HEK293 (cell line): ENCODE results near the gene PHACTR3.

Experiments used
- CTCF ChIA-PET: fragments of 350-600 bp; formaldehyde crosslinking; extraction: SDS; loops from one replicate; lab custom pipeline; 2021; ENCODE audit warnings: antibody characterized with exemption; lab: Yijun Ruan, JAX
- POLR2A ChIA-PET: fragments of 300-600 bp; formaldehyde crosslinking; extraction: SDS; loops from one replicate; lab custom pipeline; 2020; ENCODE audit warnings: antibody characterized with exemption, inconsistent platforms; lab: Yijun Ruan, JAX
- H3K27ac ChIP-seq: fragments of 200-500 bp; sonication (Bioruptor generic); 2 replicates; pipeline ENCODE4 v1.5.1; 2014; ENCODE audit warnings: low read depth, low read length, control low read depth, inconsistent platforms; ENCODE audit errors: extremely low read depth
- H3K36me3 ChIP-seq, 2 experiments: fragments of 200-500 bp in 1 of 2; sonication (Bioruptor generic) in 1 of 2; 1 replicate in 1 of 2; 2 replicates in 1 of 2; pipeline ENCODE4 v1.5.1; 2014 to 2017; ENCODE audit warnings: inconsistent platforms in 2 of 2, low read length in 2 of 2; ENCODE audit not compliant: control insufficient read depth in 2 of 2, insufficient read depth in 1 of 2
- H3K4me1 ChIP-seq: fragments of 200-500 bp; sonication (Bioruptor generic); 2 replicates; pipeline ENCODE4 v1.5.1; 2014; ENCODE audit warnings: mild to moderate bottlenecking, low read length, inconsistent platforms; ENCODE audit not compliant: control insufficient read depth, insufficient read depth
- H3K4me3 ChIP-seq: 2 replicates; pipeline ENCODE4 v1.5.1; 2011; ENCODE audit warnings: low read depth, mild to moderate bottlenecking, control low read depth, low read length, moderate library complexity
- H3K9me3 ChIP-seq: fragments of 200-500 bp; sonication (Bioruptor generic); 2 replicates; pipeline ENCODE4 v1.5.1; 2014; ENCODE audit warnings: low read depth, low read length, inconsistent platforms; ENCODE audit not compliant: control insufficient read depth, insufficient read depth
- KLF9 ChIP-seq: fragments of 450-650 bp; formaldehyde crosslinking; IDR thresholded peaks from 2 replicates; pipeline ENCODE4 v1.5.1; 2016; ENCODE audit warnings: missing biosample characterization, missing genetic modification characterization, low read depth
- SP3 ChIP-seq: fragments of 450-650 bp; formaldehyde crosslinking; IDR thresholded peaks from 2 replicates; pipeline ENCODE4 v1.5.1; 2016; ENCODE audit warnings: missing biosample characterization, missing genetic modification characterization
- ZFP69B ChIP-seq: fragments of 450-650 bp; formaldehyde crosslinking; IDR thresholded peaks from 2 replicates; pipeline ENCODE4 v1.5.1; 2016; ENCODE audit warnings: missing biosample characterization, missing genetic modification characterization
- ZNF146 ChIP-seq: fragments of 450-650 bp; formaldehyde crosslinking; IDR thresholded peaks from 2 replicates; pipeline ENCODE4 v1.5.1; 2016; ENCODE audit warnings: missing biosample characterization, missing genetic modification characterization
- ZNF266 ChIP-seq: fragments of 450-650 bp; formaldehyde crosslinking; IDR thresholded peaks from 2 replicates; pipeline ENCODE4 v1.5.1; 2016; ENCODE audit warnings: missing biosample characterization, missing genetic modification characterization, low read depth
- ZNF555 ChIP-seq: fragments of 450-650 bp; formaldehyde crosslinking; conservative IDR thresholded peaks from 2 replicates; pipeline ENCODE4 v1.5.1; 2017; ENCODE audit warnings: missing biosample characterization, mild to moderate bottlenecking, missing genetic modification characterization, inconsistent platforms
- ZNF626 ChIP-seq: fragments of 450-650 bp; sonication (Bioruptor Pico); formaldehyde crosslinking; IDR thresholded peaks from 2 replicates; pipeline ENCODE4 v1.5.1; 2018; ENCODE audit warnings: missing biosample characterization, missing genetic modification characterization, inconsistent platforms
- ZNF664 ChIP-seq: fragments of 450-650 bp; formaldehyde crosslinking; IDR thresholded peaks from 2 replicates; pipeline ENCODE4 v1.5.1; 2016; ENCODE audit warnings: missing biosample characterization, missing genetic modification characterization
- ZNF76 ChIP-seq: fragments of 450-650 bp; formaldehyde crosslinking; IDR thresholded peaks from 2 replicates; pipeline ENCODE4; 2016; ENCODE audit warnings: low read depth, missing biosample characterization, missing genetic modification characterization, borderline replicate concordance
- TF ChIP-seq, protein P1 (sequence below): fragments of 450-650 bp; formaldehyde crosslinking; IDR thresholded peaks from 2 replicates; pipeline ENCODE4 v1.5.1; 2016; ENCODE audit warnings: missing biosample characterization, missing genetic modification characterization, borderline replicate concordance
- TF ChIP-seq, protein P2 (sequence below): sonication (generic); formaldehyde crosslinking; IDR thresholded peaks from 2 replicates; pipeline ENCODE4 v1.8.1; 2022; ENCODE audit warnings: mild to moderate bottlenecking, moderate library complexity, missing genetic modification reagents
- TF ChIP-seq, protein P3 (sequence below): fragments of 450-650 bp; formaldehyde crosslinking; IDR thresholded peaks from 2 replicates; pipeline ENCODE4 v1.5.1; 2016; ENCODE audit warnings: missing biosample characterization, missing genetic modification characterization, borderline replicate concordance

Gene PHACTR3

DNA sequence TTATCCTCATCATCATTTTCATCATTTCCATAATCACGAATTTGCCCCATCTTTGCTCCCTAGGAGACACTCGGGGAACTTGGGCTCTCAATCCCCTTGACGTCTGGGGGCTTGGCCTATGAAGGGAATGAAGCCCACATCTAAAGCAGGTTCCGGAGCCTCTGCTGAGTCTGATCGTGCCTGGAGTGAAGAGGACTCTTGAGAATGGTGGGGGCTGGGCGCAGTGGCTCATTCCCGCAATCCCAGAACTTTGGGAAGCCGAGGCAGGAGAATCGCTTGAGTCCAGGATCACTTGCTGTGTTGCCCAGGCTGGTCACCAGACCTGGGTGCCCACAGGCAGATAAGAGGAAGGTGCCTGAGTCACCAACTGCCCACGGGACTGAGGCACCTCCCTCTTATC, 214.6 kb downstream of the PHACTR3 start:
- no peak overlapping the region for H3K27ac ChIP-seq
- no peaks in the 10 kb centered on the region for H3K9me3 ChIP-seq
- ChIA-PET CTCF (interaction anchor here (0.6 kb wide), 1 partner anchor 36 kb away, joined by 5 read pairs; no protein-coding TSS in a partner anchor), POLR2A (interaction anchor here (0.7 kb wide), 1 partner anchor 12 kb away, joined by 5 read pairs; no protein-coding TSS in a partner anchor)
- H3K4me3 ChIP-seq = no peak overlapping the region
- TF ChIP-seq ZNF626 (tag by site-specific recombination) (no peak), SP3 (no peak), ZNF555 (tag by site-specific recombination) (no peak), ZNF76 (no peak), ZFP69B (tag by site-specific recombination) (no peak)
- H3K4me1 ChIP-seq = no peaks in the 10 kb centered on the region; the same call in 1 of the 2 replicates
- H3K36me3 ChIP-seq = no peaks in the 10 kb centered on the region

DNA sequence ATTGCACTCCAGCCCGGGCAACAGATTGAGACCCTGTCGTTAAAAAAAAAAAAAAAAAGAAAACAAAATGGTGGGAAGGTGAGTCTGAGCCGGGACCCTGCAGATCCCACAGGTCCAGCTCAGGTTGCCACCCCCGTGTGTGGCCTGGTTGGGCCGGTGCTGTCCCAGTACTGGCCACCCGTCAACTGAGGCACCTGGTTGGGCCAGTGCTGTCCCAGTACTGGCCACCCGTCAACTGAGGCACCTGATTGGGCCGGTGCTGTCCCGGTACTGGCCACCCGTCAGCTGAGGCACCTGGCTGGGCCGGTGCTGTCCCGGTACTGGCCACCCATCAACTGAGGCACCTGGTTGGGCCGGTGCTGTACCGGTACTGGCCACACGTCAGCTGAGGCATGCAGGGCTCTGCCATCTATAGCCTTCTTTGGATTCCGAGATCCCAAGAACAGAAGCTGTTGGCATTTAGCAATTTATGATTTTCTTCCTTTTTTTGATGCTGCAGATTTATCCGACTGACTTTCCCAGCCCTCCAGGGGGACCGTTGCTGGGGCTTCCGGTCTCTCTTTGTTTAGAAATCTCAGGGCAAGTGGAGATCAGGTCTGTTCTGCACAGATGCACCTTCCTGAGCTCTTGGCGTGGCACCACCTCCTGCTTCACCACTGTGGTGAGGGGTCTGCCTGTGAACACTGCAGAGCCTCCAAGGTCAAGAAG, 215.3 kb downstream of the PHACTR3 start:
- POLR2A ChIA-PET = interaction anchor here (0.7 kb wide), 1 partner anchor 13 kb away, joined by 5 read pairs; no protein-coding TSS in a partner anchor
- TF ChIP-seq, protein P1, sequence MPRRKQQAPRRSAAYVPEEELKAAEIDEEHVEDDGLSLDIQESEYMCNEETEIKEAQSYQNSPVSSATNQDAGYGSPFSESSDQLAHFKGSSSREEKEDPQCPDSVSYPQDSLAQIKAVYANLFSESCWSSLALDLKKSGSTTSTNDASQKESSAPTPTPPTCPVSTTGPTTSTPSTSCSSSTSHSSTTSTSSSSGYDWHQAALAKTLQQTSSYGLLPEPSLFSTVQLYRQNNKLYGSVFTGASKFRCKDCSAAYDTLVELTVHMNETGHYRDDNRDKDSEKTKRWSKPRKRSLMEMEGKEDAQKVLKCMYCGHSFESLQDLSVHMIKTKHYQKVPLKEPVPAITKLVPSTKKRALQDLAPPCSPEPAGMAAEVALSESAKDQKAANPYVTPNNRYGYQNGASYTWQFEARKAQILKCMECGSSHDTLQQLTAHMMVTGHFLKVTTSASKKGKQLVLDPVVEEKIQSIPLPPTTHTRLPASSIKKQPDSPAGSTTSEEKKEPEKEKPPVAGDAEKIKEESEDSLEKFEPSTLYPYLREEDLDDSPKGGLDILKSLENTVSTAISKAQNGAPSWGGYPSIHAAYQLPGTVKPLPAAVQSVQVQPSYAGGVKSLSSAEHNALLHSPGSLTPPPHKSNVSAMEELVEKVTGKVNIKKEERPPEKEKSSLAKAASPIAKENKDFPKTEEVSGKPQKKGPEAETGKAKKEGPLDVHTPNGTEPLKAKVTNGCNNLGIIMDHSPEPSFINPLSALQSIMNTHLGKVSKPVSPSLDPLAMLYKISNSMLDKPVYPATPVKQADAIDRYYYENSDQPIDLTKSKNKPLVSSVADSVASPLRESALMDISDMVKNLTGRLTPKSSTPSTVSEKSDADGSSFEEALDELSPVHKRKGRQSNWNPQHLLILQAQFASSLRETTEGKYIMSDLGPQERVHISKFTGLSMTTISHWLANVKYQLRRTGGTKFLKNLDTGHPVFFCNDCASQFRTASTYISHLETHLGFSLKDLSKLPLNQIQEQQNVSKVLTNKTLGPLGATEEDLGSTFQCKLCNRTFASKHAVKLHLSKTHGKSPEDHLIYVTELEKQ (tag by site-specific recombination) = no peak
- TF ChIP-seq, all 188 proteins: peak for 0
- H3K4me3 ChIP-seq = no peak overlapping the region
- no peaks in the 10 kb centered on the region for H3K9me3 ChIP-seq
- H3K27ac ChIP-seq = no peak overlapping the region
- H3K4me1 ChIP-seq = no peaks in the 10 kb centered on the region; the same call in 1 of the 2 replicates
- no peaks in the 10 kb centered on the region for H3K36me3 ChIP-seq
- CTCF ChIA-PET = interaction anchor here (0.6 to 1.1 kb wide), 2 partner anchors 36 kb away, joined by 3 to 5 read pairs; no protein-coding TSS in a partner anchor

DNA sequence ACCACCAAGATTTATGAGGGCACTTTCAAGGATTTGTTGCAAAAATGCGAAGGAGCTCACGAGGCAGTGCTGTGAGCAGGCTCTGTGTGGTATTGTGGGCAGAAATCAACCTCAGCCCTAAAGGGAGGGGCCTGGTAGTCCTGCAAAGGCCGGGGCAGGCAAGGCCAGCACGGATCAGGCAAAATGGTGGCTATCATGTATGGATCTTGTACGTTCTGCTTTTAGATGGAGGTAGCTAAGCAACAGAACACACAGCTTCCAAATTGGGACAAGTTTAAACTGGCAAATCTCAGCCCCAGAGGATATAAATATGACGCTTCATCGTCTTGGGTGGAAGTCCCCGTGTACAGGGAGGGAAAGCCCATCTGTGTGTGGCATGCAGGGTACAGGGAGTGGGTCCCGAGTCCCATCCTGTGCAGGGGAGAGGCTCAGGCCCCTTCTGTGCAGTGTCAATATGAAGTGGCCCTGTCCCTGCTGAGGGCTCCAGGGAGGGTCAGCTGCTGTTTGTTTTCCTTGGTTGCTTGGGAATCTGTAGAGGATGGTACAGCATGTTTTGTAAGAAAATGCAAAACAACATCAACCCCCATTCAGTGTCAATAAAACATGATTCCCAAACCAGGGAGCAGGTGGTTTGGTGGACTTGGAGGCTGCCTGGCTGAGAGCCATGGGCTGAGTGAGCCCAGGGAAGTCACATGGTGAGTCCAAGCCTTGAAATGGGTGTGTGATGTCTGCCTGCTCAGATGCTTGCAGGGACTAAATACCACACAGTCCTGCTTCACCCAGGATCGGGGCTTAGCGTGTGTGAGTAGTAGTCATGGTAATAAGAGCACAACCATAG, 216.1 kb downstream of the PHACTR3 start:
- Histone ChIP-seq H3K9me3 (no peaks in the 10 kb centered on the region), H3K4me1 (no peaks in the 10 kb centered on the region; the same call in 1 of the 2 replicates)
- CTCF ChIA-PET = interaction anchor here (1.1 kb wide), 1 partner anchor 37 kb away, joined by 3 read pairs; no protein-coding TSS in a partner anchor
- TF ChIP-seq, protein P2, sequence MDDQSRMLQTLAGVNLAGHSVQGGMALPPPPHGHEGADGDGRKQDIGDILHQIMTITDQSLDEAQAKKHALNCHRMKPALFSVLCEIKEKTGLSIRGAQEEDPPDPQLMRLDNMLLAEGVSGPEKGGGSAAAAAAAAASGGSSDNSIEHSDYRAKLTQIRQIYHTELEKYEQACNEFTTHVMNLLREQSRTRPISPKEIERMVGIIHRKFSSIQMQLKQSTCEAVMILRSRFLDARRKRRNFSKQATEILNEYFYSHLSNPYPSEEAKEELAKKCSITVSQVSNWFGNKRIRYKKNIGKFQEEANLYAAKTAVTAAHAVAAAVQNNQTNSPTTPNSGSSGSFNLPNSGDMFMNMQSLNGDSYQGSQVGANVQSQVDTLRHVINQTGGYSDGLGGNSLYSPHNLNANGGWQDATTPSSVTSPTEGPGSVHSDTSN (CRISPR knock-in tag) = no peak
- no peak for TF ChIP-seq ZNF664 (tag by site-specific recombination)
- TF ChIP-seq KLF9 = no peak
- TF ChIP-seq, protein P3, sequence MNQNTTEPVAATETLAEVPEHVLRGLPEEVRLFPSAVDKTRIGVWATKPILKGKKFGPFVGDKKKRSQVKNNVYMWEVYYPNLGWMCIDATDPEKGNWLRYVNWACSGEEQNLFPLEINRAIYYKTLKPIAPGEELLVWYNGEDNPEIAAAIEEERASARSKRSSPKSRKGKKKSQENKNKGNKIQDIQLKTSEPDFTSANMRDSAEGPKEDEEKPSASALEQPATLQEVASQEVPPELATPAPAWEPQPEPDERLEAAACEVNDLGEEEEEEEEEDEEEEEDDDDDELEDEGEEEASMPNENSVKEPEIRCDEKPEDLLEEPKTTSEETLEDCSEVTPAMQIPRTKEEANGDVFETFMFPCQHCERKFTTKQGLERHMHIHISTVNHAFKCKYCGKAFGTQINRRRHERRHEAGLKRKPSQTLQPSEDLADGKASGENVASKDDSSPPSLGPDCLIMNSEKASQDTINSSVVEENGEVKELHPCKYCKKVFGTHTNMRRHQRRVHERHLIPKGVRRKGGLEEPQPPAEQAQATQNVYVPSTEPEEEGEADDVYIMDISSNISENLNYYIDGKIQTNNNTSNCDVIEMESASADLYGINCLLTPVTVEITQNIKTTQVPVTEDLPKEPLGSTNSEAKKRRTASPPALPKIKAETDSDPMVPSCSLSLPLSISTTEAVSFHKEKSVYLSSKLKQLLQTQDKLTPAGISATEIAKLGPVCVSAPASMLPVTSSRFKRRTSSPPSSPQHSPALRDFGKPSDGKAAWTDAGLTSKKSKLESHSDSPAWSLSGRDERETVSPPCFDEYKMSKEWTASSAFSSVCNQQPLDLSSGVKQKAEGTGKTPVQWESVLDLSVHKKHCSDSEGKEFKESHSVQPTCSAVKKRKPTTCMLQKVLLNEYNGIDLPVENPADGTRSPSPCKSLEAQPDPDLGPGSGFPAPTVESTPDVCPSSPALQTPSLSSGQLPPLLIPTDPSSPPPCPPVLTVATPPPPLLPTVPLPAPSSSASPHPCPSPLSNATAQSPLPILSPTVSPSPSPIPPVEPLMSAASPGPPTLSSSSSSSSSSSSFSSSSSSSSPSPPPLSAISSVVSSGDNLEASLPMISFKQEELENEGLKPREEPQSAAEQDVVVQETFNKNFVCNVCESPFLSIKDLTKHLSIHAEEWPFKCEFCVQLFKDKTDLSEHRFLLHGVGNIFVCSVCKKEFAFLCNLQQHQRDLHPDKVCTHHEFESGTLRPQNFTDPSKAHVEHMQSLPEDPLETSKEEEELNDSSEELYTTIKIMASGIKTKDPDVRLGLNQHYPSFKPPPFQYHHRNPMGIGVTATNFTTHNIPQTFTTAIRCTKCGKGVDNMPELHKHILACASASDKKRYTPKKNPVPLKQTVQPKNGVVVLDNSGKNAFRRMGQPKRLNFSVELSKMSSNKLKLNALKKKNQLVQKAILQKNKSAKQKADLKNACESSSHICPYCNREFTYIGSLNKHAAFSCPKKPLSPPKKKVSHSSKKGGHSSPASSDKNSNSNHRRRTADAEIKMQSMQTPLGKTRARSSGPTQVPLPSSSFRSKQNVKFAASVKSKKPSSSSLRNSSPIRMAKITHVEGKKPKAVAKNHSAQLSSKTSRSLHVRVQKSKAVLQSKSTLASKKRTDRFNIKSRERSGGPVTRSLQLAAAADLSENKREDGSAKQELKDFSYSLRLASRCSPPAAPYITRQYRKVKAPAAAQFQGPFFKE (tag by site-specific recombination) = no peak
- no peak for TF ChIP-seq ZNF266 (tag by site-specific recombination)
- TF ChIP-seq, protein P1 (tag by site-specific recombination) = no peak
- no peak for TF ChIP-seq ZNF146 (tag by site-specific recombination)
- TF ChIP-seq, all 188 proteins: peak for 0
- H3K27ac ChIP-seq = no peak overlapping the region
- POLR2A ChIA-PET = no interaction called here
- H3K4me3 ChIP-seq = no peak overlapping the region
- no peaks in the 10 kb centered on the region for H3K36me3 ChIP-seq
